Dedifferentiated amniotic fluid mesenchymal stem cell (primary cell): ENCODE data around the gene PTGIS.

Source experiments
- DNase-seq: peaks from one replicate; pipeline ENCODE4 v3.0.0-alpha.2; 2016; ENCODE audit errors: extremely low spot score

Gene PTGIS

GRCh38 chr20:49595811-49596561 lies 28.0 kb upstream of the PTGIS start:
- DNase-seq = no peak

- DNase-seq = no peak
Measured at GRCh38 chr20:49595346-49595745, 27.4 kb upstream of the PTGIS start.

GRCh38 chr20:49594931-49595315 lies 27.0 kb upstream of the PTGIS start:
- DNase-seq = no peak

- DNase-seq = peak; percentile 95
Measured at GRCh38 chr20:49594143-49594930, 26.4 kb upstream of the PTGIS start.

- DNase-seq = no peak
Measured at GRCh38 chr20:49593466-49594142, 25.7 kb upstream of the PTGIS start.

- DNase-seq = no peak
Measured at GRCh38 chr20:49592120-49592519, 24.2 kb upstream of the PTGIS start.

GRCh38 chr20:49591217-49591865 lies 23.4 kb upstream of the PTGIS start:
- DNase-seq = peak; percentile 83

GRCh38 chr20:49590163-49591017 lies 22.5 kb upstream of the PTGIS start:
- DNase-seq = no peak

- DNase-seq = no peak
Measured at GRCh38 chr20:49589747-49590146, 21.8 kb upstream of the PTGIS start.

GRCh38 chr20:49587111-49587570 lies 19.2 kb upstream of the PTGIS start:
- peak; percentile 92 for DNase-seq

- DNase-seq = no peak
Measured at GRCh38 chr20:49585585-49586245, 17.8 kb upstream of the PTGIS start.

GRCh38 chr20:49584418-49585382 lies 16.8 kb upstream of the PTGIS start:
- no peak for DNase-seq

GRCh38 chr20:49583669-49584417 lies 15.9 kb upstream of the PTGIS start:
- DNase-seq = peak; percentile 51

- DNase-seq = no peak
Measured at GRCh38 chr20:49583343-49583668, 15.4 kb upstream of the PTGIS start.

GRCh38 chr20:49582413-49583334 lies 14.7 kb upstream of the PTGIS start:
- DNase-seq = no peak

- no peak for DNase-seq
Measured at GRCh38 chr20:49581482-49581881, 13.5 kb upstream of the PTGIS start.

- no peak for DNase-seq
Measured at GRCh38 chr20:49580813-49581174, 12.9 kb upstream of the PTGIS start.
